Caco-2 (cell line): ENCODE results near the gene ANKRD40. TPM values are rescaled to one million over a fixed set of nuclear protein-coding genes. Genes with fewer than 3 reads are reported as not detected.

ENCODE experiments used
- BruUV-seq: library from RNA; stranded (reverse); fragments of 400-500 nt; replicated peaks from 2 replicates; lab custom pipeline; 2021; lab: Mats Ljungman, UMichigan
- CTCF ChIA-PET: fragments of 300-600 bp; sonication (Branson Sonifier 250); formaldehyde crosslinking; loops from one replicate; lab custom pipeline; 2022; ENCODE audit warnings: antibody characterized with exemption; lab: Charles Lee
- POLR2A ChIA-PET: fragments of 300-600 bp; sonication (Branson Sonifier 250); formaldehyde crosslinking; loops from one replicate; lab custom pipeline; 2022; ENCODE audit warnings: antibody characterized with exemption; lab: Charles Lee
- DNase-seq, 2 experiments: peaks; one replicate each; pipeline versions ENCODE4 v3.0.0 to v3.0.0-alpha.2; 2020 to 2022
- H3K27me3 ChIP-seq: replicated peaks from 2 replicates; pipeline ENCODE4 v1.6.0; 2011; ENCODE audit warnings: low read length; ENCODE audit not compliant: control insufficient read depth, insufficient read depth
- H3K36me3 ChIP-seq: 2 replicates; pipeline ENCODE4 v1.5.1; 2011; ENCODE audit warnings: low read length; ENCODE audit not compliant: control insufficient read depth, insufficient read depth
- H3K4me1 ChIP-seq: fragments of 250-450 bp; sonication (Bioruptor Pico); 2 replicates; pipeline ENCODE4 v1.5.1; 2020; ENCODE audit warnings: mild to moderate bottlenecking
- H3K4me3 ChIP-seq: 2 replicates; pipeline ENCODE4 v1.5.1; 2011; ENCODE audit warnings: low read depth, mild to moderate bottlenecking, control low read depth, low read length
- H3K9me3 ChIP-seq: fragments of 250-450 bp; sonication (Bioruptor Pico); 2 replicates; pipeline ENCODE4 v1.5.1; 2020; ENCODE audit warnings: mild to moderate bottlenecking, moderate library complexity
- H3K27ac Mint-ChIP-seq: one replicate; pipeline ENCODE4 v1.8.0; 2022; ENCODE audit warnings: mixed read lengths; ENCODE audit not compliant: unreplicated experiment
- H3K27me3 Mint-ChIP-seq: one replicate; pipeline ENCODE4 v1.8.0; 2022; ENCODE audit warnings: mixed read lengths; ENCODE audit not compliant: insufficient read depth, unreplicated experiment
- H3K36me3 Mint-ChIP-seq: one replicate; pipeline ENCODE4 v1.8.0; 2022; ENCODE audit warnings: mild to moderate bottlenecking, mixed read lengths; ENCODE audit not compliant: insufficient read depth, unreplicated experiment
- H3K4me1 Mint-ChIP-seq: one replicate; pipeline ENCODE4 v1.8.0; 2022; ENCODE audit warnings: low read depth, mixed read lengths; ENCODE audit not compliant: unreplicated experiment
- H3K4me3 Mint-ChIP-seq: one replicate; pipeline ENCODE4 v1.8.0; 2022; ENCODE audit warnings: mild to moderate bottlenecking, moderate library complexity, mixed read lengths; ENCODE audit not compliant: unreplicated experiment
- H3K9me3 Mint-ChIP-seq: one replicate; pipeline ENCODE4 v1.8.0; 2022; ENCODE audit warnings: mixed read lengths; ENCODE audit not compliant: unreplicated experiment
- intact Hi-C: fragments of 100-400 bp; cut with micrococcal nuclease; formaldehyde crosslinking; loops from one replicate; pipeline ENCODE4 v1.10.0; 2022; ENCODE audit not compliant: unreplicated experiment
- total RNA-seq: library from RNA; stranded (reverse); gene quantifications from 2 replicates; pipeline ENCODE4 v1.2.3, GENCODE V29; 2022
- TF ChIP-seq, protein P1 (sequence below), 2 experiments: fragments of 200-600 bp in 1 of 2; IDR thresholded peaks; 1 replicate in 1 of 2; 2 replicates in 1 of 2; pipeline versions ENCODE4 v1.5.1 to v1.8.0; 2011 to 2022; ENCODE audit warnings: antibody characterized with exemption in 1 of 2, control low read depth in 1 of 2, inconsistent platforms in 1 of 2, low read depth in 1 of 2, low read length in 1 of 2, mild to moderate bottlenecking in 1 of 2, moderate library complexity in 1 of 2; ENCODE audit not compliant: insufficient read depth in 1 of 2, severe bottlenecking in 1 of 2, unreplicated experiment in 1 of 2

The ANKRD40 gene
- total RNA-seq, 1 experiment from 2014 or later, result 113 TPM

DNA sequence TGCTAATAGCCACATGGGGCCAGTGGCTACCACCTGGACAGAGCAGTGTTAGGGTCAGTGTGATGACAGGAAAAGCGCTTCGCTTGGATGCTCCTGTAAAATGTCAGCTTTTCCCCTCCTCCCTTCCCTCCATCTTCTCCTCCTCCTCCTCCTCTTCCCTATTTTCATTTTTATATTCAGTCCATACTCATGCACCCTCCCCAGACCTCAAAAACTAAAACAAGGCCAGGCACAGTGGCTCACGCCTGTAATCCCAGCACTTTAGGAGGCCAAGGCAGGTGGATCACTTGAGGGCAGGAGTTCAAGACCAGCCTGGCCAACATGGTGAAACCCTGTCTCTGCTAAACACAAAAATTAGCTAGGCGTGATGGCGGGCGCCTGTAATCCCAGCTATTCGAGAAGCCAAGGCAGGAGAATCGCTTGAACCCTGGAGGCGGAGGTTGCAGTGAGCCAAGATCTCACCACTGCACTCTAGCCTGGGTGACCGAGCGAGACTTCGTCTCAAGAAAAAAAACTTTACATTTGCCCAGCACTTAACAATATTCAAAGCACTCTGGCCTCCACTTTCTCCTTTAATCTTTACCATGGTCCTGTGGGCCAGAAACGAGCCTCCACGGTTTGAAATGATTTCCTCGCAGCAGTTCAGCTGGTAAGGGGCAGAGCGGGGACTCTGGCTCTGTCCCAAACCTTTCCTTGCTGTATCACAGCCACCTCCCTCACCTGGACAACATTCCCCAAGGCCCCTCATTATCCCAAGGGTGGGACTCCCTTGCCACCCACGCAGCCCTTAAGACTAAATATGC, 21.8 kb downstream of the ANKRD40 start:
- TF ChIP-seq, protein P1, sequence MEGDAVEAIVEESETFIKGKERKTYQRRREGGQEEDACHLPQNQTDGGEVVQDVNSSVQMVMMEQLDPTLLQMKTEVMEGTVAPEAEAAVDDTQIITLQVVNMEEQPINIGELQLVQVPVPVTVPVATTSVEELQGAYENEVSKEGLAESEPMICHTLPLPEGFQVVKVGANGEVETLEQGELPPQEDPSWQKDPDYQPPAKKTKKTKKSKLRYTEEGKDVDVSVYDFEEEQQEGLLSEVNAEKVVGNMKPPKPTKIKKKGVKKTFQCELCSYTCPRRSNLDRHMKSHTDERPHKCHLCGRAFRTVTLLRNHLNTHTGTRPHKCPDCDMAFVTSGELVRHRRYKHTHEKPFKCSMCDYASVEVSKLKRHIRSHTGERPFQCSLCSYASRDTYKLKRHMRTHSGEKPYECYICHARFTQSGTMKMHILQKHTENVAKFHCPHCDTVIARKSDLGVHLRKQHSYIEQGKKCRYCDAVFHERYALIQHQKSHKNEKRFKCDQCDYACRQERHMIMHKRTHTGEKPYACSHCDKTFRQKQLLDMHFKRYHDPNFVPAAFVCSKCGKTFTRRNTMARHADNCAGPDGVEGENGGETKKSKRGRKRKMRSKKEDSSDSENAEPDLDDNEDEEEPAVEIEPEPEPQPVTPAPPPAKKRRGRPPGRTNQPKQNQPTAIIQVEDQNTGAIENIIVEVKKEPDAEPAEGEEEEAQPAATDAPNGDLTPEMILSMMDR (IDR thresholded peaks at IDR 0.05; ENCODE audit: insufficient read depth in 1 of 2, low read depth in 1 of 2, low read length in 1 of 2, severe bottlenecking in 1 of 2, unreplicated experiment in 1 of 2), result peak in 1 of 2 experiments; percentile 11
- DNase-seq, result no peak
- H3K9me3 ChIP-seq, result no peaks in the 10 kb centered on the region
- POLR2A ChIA-PET, result interaction anchor here (0.5 to 1.9 kb wide), 6 partner anchors 15 to 775 kb away, joined by 3 to 13 read pairs (median 5); partner anchors contain the start of gene LUC7L3
- H3K4me1 Mint-ChIP-seq, result peaks cover 72% of the 10 kb centered on the region
- no peaks in the 10 kb centered on the region for H3K27me3 Mint-ChIP-seq
- no peaks in the 10 kb centered on the region for H3K9me3 Mint-ChIP-seq
- CTCF ChIA-PET, result interaction anchor here (0.9 to 3.6 kb wide), 7 partner anchors 8 to 135 kb away, joined by 3 to 60 read pairs (median 10); no protein-coding TSS in a partner anchor
- intact Hi-C loops, result loop anchor here (2.0 kb wide), 1 partner anchor 21 kb away; the partner anchor contains the start of gene ANKRD40
- peak overlapping the region; percentile 96 for H3K27ac Mint-ChIP-seq
- TSS peak; percentile 78 for BruUV-seq
- peaks cover 35% of the 10 kb centered on the region for H3K36me3 Mint-ChIP-seq
- peak overlapping the region; percentile 38 for H3K4me3 ChIP-seq
- H3K27me3 ChIP-seq, result no peaks in the 10 kb centered on the region
- H3K36me3 ChIP-seq, result peaks cover 1% of the 10 kb centered on the region; the same call in 1 of the 2 replicates
- H3K4me3 Mint-ChIP-seq, result peak overlapping the region; percentile 77
- H3K4me1 ChIP-seq, result peaks cover 91% of the 10 kb centered on the region

DNA sequence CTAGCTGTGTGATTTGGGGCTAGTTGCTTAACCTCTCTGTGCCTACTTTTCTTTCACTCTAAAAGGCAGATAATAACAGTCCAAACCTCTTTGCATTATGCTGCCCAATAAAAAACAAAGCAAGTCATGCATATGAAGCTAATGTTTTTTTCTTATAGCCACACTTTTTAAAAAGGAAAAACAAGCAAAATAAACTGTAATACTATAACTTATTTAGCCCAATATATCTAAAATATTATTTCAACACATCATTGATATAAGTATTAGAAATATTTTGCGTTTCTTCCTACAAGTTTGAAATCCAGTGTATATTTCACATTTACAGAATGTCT, 22.4 kb downstream of the ANKRD40 start:
- Mint-ChIP-seq H3K4me1 (peaks cover 76% of the 10 kb centered on the region), H3K36me3 (peaks cover 35% of the 10 kb centered on the region), H3K4me3 (peak overlapping the region; percentile 77), H3K9me3 (no peaks in the 10 kb centered on the region), H3K27ac (peak overlapping the region; percentile 96), H3K27me3 (no peaks in the 10 kb centered on the region)
- Histone ChIP-seq H3K27me3 (no peaks in the 10 kb centered on the region), H3K9me3 (no peaks in the 10 kb centered on the region), H3K4me3 (peak overlapping the region; percentile 38), H3K36me3 (peaks cover under 1% of the 10 kb centered on the region; the same call in 1 of the 2 replicates), H3K4me1 (peaks cover 90% of the 10 kb centered on the region)
- CTCF ChIA-PET, result interaction anchor here (0.9 to 3.6 kb wide), 5 partner anchors 9 to 62 kb away, joined by 3 to 60 read pairs (median 17); no protein-coding TSS in a partner anchor
- TSS peak; percentile 30 for BruUV-seq
- intact Hi-C loops, result no loop called here
- POLR2A ChIA-PET, result interaction anchor here (0.5 to 1.9 kb wide), 6 partner anchors 14 to 775 kb away, joined by 3 to 13 read pairs (median 6); partner anchors contain the start of genes LUC7L3 and TOB1
- TF ChIP-seq, protein P1 (IDR thresholded peaks at IDR 0.05; ENCODE audit: insufficient read depth in 1 of 2, low read depth in 1 of 2, low read length in 1 of 2, severe bottlenecking in 1 of 2, unreplicated experiment in 1 of 2), result no peak
- DNase-seq, result no peak

DNA sequence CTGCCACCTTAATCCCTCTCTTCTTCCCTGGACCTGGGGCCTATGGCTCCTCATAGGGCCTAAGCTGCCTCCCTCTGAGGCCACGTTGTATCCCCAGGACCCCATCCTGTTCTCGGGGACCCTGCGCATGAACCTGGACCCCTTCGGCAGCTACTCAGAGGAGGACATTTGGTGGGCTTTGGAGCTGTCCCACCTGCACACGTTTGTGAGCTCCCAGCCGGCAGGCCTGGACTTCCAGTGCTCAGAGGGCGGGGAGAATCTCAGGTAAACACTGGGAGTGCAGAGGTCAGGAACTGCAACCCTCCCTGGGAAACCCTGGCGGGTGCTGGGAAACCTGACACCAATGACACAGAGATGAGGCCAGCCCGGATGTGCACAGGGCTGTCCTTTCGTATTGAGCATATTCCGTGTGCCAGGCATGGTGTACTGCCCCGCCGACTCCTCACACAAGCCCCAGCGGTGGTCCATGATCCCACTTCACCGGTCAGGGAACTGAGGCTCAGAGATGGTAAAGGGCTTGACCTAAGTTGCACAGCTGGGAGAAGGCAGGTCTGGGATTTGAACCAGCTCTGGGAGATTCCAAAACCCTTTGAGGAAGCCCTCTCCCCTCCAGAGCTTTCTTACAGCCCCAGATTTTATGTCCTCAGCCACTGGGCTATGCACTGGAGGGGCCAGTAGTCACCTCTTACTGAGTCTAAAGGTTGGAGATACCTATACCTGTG, 22.9 kb downstream of the ANKRD40 start:
- BruUV-seq, result no TSS peak
- H3K9me3 Mint-ChIP-seq, result no peaks in the 10 kb centered on the region
- peak; percentile 98 for DNase-seq
- peak overlapping the region; percentile 63 for H3K4me3 Mint-ChIP-seq
- ChIA-PET CTCF (interaction anchor here (0.6 to 3.6 kb wide), 32 partner anchors 9 to 561 kb away, joined by 3 to 60 read pairs (median 4); partner anchors contain the start of genes ABCC3, CACNA1G, RSAD1 and SPATA20), POLR2A (interaction anchor here (0.6 to 1.9 kb wide), 16 partner anchors 8 to 182 kb away, joined by 3 to 21 read pairs (median 6); partner anchors contain the start of genes EPN3, LUC7L3 and TOB1)
- peak overlapping the region; percentile 95 for H3K27ac Mint-ChIP-seq
- H3K4me1 Mint-ChIP-seq, result peaks cover 77% of the 10 kb centered on the region
- Histone ChIP-seq H3K4me1 (peaks cover 89% of the 10 kb centered on the region), H3K27me3 (no peaks in the 10 kb centered on the region), H3K36me3 (no peaks in the 10 kb centered on the region; the same call in 1 of the 2 replicates), H3K4me3 (peak overlapping the region; percentile 18), H3K9me3 (no peaks in the 10 kb centered on the region)
- intact Hi-C loops, result loop anchor here (1.0 kb wide), 1 partner anchor 9 kb away; no protein-coding TSS in a partner anchor
- peaks cover 30% of the 10 kb centered on the region for H3K36me3 Mint-ChIP-seq
- H3K27me3 Mint-ChIP-seq, result no peaks in the 10 kb centered on the region
- TF ChIP-seq, protein P1 (IDR thresholded peaks at IDR 0.05; ENCODE audit: insufficient read depth in 1 of 2, low read depth in 1 of 2, low read length in 1 of 2, severe bottlenecking in 1 of 2, unreplicated experiment in 1 of 2), result no peak
